Endometrium (tissue), 2 donors: ENCODE data around the gene PPP6R2.
"Not testable (repeated sequence)": the region's sequence is repeated elsewhere in the genome, so short reads cannot be mapped to it uniquely, and the experiment has no call there.

ENCODE experiments used
- FAIRE-seq: peaks from 2 replicates; lab custom pipeline; 2012; peaks lifted over from hg19 to GRCh38; lab: Jason Lieb, UNC
- donor health status: control.
- donor health status: control.

PPP6R2 gene

DNA sequence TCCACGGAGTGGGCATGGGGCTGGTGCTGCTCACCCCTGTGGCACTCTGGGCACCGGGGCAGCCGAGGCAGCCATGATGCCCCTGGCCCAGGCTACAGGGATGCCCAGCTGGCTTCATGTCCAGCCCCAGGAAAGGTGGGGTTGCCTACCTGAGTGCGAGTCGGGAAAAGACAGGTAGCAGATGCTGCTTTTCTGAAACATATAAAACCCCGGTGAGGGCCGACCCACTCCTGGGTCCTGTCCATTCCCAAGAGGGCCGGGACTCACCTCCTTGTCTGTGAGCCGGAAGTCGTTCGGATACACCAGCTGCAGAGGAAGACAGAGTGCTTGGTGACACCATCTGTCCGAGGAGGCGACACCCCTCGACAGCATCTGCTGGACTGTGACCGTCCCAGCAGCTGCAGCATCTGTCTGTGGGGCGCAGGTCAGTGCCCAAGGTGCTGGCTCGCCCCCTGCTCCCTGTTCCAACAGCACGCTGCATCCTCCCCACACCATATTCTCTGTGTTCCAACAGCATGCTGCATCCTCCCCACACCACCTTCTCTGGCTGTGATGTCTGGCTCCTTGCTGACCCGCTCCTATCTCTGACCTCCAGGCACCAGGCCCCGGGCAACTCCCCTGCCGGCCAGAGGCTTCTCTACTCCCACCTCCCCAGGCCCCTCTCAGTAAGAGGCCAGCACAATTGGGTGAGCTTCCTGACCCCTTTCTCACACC is 24.3 kb upstream of the PPP6R2 start:
- FAIRE-seq, result no peak

DNA sequence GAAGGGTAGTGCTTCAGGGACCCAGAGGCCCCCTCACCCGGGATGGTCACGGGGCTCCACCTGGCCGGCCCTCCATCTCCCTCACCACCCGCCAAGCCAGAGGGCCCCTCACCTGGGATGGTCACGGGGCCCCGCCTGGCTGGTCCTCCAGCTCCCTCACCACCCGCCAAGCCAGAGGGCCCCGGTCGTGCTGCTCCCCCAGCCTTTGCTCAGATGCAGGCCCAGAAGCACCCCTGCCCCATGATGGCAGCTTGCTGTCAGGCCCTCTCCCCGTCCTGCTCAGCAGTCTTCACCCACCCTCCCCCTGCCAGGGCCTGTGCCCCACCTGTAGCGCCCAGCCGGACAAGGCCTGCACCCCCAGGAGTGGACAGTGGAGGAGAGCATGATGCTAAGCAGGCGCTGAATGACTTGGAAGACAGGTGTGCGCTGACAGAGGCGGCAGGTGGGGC is 23.6 kb upstream of the PPP6R2 start:
- no peak for FAIRE-seq

DNA sequence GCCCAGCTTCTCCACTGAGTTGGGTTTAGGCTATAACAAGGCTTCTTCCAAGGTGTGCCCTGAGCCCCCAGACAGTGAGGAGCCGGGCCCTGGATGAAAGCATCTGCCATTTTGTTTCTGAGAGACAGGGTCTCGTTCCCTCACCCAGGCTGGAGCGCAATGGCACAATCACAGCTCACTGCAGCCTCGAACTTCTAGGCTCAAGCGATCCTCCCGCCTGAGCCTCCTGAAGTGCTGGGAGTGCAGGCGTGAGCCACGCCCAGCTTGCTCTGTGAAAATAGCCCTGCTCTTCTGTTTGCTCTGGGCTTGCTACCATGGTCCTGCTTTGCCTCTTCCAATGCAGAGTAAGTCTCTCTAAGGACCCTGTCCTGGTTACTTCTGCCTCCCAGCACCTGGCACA is 23.0 kb upstream of the PPP6R2 start:
- no peak for FAIRE-seq

DNA sequence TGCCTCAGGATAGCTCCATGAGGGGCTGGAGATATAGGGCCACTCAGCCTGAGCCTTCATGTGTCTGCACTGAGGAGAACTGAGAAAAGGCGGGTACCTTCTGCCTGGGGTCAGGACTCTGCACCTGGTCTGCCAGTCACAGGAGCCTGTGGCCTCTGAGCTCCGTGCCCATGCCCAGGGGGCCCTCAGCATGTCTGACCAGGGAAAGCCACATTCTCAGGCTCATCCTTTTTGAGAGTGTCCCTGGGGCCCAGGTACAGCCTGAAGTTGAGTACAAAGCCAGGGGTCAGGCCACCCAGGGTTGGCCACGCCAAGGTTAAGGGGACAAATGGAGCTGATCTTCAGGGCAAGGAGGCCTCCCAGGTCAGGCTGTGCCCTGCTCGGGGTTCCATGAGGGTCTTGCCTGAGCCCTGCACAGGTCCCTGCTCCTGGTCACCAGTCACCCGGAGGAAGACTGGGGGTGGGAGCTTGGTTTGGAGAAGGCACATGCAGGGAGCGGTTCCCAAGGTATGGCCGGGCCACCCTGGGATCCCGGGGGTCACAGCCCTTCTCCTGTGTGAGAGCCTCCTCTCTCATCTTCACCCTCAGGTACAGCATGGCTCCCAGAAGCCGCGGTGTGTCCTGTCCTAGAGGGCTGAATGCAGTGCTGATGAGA is 22.3 kb upstream of the PPP6R2 start:
- no peak for FAIRE-seq

DNA sequence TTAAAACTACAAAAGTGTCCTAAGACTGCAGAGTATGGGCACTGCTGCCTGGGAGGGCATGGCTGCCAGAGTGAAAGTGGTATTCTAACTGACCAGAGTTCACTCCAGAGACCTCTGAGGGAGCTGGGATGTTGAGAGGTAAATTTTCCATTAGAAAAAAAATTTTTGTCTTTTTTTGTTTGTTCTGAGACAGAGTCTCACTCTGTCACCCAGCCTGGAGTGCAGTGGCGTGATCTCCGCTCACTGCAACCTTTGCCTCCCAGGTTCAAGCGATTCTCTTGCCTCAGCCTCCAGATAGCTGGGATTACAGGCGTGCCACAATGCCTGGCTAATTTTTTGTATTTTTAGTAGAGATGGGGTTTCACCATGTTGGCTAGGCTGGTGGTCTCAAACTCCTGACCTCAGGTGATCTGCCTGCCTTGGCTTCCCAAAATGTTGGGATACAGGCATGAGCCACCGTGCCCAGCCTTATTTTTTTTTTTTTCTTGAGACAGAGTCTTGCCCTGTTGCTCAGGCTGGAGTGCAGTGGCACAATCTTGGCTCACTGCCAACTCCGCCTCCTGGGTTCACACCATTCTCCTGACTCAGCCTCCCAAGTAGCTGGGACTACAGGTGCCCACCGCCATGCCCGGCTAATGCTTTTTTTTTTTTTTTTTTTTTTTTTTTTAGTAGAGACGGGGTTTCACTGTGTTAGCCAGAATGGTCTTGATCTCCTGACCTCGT is 20.6 kb upstream of the PPP6R2 start:
- FAIRE-seq, result not testable (repeated sequence)

DNA sequence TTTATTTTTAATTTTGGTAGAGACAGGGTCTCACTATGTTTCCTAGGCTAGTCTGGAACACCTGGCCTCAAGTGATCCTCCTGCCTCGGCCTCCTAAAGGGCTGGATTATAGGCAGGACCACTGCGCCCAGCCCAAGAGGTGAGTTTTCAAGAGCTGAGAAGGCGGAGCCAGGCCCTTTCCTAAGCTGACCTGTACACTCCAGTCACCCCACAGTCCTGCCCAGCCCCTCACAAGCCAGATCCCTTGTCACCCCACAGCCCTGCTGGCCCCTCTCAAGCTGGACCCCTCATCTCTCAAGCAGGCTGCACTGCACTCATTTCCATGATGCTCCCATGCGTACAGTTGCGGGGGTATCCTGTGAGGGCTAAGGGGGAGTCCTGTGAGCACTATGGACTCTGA is 19.2 kb upstream of the PPP6R2 start:
- FAIRE-seq, result no peak

DNA sequence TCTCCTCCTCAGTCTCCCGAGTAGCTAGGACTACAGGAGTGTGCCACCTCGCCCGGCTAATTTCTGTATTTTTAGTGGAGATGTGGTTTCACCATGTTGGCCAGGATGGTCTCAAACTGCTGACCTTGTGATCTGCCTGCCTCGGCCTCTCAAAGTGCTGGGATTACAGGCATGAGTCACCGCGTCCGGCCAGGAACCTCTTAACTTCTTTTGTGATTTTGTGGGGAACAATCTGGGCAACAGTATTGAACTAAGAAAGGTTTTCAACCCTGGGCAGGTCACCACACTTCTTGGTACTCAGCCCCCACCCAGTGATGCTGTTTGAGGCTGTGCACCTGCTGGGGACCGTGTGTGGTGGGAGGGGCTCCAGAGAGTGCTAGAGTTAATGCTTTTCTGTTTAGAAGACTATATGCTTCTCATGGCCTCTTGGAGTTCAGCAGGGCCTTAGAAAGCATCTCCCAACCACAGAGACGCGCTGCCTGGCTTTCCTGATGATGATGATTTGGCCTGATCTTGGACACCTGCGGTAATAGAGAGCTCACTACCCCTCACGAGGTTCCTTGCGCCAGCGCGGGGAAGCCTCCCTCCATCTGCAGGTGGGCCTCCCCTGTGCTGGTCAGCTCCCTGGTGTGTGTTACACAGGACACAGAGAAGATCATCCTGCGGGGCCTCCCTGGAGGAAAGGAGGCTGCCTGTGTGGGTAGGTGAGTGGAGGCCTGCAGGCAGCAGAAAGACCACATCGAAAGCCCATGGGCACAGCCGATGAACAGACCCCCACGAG is 17.5 kb upstream of the PPP6R2 start:
- no peak for FAIRE-seq

DNA sequence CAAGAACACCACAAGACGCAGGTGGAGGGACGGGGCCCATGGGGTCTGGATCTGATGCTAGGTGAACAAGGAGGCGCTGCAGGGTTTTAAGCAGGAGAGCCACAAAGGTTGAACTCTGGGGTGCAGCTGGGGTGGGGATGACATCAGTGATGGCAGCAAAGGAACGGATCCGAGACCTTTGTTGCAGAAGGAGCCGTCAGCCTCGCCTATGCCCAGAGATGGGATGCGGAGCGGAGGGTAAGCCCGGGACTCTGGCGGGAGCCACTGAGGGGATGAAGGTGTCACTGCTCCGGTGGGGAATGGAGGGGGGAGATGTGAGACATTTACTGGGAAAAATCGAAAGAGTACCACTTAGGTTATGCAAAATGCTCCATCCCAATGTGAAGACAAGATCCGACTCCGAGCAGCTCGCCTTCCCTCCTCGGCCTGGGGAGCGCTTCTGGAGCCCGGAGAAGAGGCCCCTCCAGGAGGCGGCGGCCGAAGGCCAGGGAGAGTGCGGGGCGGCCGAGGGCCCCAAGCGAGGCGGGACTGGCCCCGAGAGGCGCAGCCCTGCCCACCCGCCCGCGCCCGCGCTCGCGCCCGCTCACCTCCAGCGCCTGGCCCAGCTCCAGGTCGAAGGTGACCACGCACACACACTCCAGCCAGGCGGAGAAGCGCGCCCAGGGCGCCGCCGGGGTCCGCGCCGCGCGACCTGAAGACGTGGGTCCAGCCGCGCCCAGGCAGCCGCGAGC is 16.7 kb upstream of the PPP6R2 start:
- no peak for FAIRE-seq

DNA sequence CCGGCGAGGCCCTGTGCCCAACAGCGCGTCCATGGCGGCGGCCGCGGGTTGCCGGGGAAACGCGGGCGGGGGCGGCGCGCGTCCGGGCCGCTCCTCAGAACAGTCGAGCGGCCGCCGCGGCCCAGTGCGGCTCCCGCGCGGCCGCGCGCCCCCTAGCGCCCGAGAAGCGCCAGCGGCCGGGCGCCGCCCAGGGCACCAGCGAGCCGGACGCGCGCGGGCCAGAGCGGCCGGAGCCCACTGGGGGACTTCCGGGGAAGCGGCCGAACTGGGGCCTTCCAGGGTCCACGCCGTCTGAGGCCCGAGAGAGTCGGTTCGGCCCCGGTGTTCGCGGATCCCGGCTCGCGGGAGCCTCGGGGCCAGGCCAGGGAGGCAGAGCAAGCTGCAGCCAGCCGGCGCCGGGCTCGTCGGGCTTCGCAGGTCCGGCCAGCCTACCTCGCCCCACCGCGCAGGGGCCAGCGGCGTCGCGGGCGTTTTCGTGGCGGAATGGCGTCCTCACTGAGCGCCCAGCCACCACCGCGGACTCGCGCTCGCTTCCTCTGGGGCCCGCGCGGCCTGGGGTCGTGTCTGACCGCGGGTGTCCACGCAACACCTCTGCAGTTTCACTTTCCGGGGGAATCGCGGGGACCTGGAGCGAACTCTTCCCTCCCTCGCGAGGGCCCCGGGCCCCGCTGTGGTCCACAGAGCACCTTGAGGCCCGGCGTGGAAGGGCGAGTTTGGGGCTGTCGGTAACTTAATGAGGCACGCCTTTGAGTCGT is 16.0 kb upstream of the PPP6R2 start, which contains the start of gene DENND6B:
DENND6B (minus strand) TSS at position 57 of the 755 bp plus-strand sequence; CDS start at position 33, 24 bp downstream.
- no peak for FAIRE-seq

DNA sequence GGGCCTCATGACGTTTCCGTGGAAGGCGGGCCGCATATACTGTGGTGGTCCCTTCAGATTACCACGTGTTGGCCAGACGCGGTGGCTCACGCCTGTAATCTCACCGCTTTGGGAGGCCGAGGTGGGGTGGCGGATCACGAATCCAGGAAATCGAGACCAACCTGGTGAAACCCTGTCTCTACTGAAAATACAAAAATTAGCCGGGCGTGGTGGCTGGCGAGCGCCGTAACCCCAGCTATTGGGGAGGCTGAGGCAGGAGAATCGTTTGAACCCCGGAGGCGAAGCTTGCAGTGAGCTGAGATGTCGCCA is 15.5 kb upstream of the PPP6R2 start:
- no peak for FAIRE-seq

DNA sequence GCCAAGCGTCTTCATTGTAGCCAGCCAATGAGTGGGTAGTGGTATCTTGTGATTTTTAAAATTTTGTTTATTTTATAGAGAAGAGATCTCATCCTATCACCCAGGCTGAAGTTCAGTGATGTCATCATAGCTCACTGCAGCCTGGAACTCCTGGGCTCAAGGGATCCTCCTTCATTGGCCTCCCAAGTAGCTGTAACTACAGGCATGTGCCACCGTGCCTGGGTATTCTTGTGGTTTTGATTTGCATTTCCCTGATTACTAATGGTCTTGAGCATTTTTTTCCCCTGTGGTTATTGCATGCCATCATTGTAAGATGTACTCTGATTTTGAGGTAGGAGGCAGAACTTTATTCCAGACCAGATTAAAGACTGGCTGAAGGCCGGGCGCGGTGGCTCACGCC is 13.9 kb upstream of the PPP6R2 start:
- no peak for FAIRE-seq

DNA sequence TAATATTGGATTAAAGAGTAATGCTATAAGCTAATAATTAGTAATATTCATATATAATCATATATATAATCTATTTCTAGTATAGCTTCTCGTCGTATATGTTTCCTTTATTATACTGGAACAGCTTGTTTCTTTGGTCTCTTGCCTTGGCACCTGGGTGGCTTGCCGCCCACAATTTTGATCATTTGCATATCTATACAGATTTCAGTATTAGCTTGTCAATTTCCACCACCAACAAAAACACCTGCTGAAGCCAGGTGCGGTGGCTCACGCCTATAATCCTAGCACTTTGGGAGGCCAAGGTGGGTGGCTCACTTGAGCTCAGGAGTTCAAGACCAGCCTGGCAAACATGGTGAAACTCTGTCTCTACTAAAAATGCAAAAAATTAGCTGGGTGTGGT is 8.7 kb upstream of the PPP6R2 start:
- FAIRE-seq, result not testable (repeated sequence)

DNA sequence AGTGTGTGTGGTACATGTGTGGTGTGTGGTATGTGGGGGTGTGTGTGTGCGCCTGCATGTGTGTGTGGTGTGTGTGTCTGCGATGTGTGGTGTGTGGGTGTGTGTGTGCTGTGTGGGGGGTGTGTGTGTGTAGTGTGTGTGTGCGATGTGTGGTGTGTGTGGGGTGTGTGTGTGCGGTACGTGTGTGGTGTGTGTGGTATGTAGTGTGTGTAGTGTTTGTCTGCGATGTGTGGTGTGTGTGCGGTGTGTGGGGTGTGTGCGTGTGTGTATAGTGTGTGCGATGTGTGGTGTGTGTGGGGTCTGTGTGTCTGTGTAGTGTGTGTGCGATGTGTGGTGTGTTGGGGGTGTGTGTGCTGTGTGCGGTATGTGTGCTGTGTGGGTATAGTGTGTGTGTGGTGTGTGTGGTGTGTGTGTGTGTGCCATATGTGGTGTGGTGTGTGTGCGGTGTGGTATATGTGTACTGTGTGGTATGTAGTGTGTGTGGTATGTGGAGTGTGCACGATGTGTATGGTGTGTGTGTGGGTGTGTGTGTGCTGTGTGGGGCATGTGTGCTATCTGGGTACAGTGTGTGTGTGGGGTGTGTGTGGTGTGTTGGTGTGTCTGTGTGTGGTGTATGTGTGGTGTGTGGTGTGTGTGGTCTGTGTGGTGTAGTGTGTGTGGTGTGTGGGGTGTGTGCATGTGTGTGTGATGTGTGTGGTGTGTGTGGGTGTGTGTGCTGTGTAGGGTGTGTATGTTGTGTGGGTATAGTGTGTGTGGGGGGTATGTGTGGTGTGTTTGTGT is 5.7 kb upstream of the PPP6R2 start:
- no peak for FAIRE-seq

DNA sequence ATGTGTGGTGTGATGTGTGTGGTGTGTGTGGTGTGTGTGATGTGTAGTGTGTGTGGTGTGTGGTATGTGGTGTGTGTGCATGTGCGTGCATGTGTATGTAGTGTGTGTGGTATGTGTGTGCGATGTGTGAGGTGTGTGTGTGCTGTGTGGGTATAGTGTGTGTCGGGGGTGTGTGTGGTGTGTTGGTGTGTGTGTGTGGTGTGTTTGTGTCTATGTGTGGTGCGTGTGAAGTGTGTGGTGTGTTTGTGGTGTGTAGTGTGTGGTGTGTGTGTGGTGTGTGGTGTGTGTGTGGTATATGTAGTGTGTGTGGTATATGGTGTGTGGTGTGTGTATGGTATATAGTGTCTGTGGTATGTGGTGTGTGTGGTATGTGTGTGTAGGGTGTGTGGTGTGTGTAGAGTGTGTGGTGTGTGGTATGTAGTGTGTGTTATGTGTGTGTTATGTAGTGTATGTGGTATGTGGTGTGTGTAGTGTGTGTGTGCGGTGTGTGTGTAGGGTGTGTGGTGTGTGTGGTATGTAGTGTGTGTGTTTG is 5.0 kb upstream of the PPP6R2 start:
- no peak for FAIRE-seq

DNA sequence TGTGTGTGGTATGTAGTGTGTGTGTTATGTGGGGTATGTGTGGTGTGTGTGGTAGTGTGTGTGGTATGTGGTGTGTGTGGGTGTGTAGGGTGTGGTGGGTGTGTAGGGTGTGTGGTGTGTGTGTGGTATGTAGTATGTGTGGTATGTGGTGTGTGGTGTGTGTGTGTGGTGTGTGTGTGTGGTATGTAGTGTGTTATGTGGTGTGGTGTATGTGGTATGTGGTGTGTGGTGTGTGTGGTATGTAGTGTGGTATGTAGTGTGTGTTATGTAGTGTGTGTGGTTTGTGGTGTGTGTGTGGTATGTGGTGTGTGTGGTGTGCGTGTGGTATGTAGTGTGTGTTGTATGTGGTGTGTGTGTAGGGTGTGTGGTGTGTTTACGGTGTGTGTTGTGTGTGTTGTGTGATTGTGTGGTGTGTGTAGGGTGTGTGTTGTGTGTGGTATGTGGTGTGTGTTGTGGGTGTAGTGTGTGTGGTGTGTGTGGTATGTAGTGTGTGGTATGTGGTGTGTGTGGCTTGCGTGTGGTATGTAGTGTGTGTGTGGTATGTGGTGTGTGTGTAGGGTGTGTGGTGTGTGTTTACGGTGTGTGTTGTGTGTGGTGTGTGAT is 4.2 kb upstream of the PPP6R2 start:
- FAIRE-seq, result no peak

DNA sequence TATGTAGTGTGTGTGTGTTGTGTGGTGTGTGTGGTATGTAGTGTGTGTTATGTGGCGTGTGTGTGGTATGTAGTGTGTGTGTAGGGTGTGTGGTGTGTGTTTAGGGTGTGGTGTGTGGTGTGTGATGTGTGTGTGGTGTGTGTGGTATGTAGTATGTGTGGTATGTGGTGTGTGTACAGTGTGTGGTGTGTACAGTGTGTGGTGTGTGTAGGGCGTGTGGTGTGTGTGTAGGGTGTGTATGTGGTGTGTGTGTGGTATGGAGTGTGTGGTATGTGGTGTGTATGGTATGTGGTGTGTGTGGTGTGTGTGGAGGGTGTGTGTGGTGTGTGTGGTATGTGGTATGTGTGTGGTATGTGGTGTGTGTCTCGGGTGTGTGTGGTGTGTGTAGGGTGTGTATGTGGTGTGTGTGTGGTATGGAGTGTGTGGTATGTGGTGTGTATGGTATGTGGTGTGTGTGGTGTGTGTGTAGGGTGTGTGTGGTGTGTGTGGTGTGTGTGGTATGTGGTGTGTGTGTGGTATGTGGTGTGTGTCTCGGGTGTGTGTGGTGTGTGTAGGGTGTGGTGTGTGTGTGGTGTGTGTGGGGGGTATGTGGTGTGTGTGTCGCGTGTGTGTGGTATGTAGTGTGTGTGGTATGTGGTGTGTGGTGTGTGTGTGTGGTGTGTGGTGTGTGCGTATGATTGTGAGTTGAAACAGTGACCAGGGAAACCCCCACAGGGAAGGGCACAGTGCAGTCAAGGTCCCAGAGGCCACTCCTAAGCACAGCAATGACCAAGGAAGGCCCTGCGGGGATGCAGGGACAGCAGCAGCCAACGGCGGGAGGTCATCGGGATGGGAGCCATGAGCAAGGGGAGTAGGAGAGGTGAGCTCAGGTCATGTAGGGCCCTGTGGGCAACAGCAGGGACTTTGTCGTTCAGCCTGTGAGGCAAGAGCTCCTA is 2.9 kb upstream of the PPP6R2 start:
- no peak for FAIRE-seq

DNA sequence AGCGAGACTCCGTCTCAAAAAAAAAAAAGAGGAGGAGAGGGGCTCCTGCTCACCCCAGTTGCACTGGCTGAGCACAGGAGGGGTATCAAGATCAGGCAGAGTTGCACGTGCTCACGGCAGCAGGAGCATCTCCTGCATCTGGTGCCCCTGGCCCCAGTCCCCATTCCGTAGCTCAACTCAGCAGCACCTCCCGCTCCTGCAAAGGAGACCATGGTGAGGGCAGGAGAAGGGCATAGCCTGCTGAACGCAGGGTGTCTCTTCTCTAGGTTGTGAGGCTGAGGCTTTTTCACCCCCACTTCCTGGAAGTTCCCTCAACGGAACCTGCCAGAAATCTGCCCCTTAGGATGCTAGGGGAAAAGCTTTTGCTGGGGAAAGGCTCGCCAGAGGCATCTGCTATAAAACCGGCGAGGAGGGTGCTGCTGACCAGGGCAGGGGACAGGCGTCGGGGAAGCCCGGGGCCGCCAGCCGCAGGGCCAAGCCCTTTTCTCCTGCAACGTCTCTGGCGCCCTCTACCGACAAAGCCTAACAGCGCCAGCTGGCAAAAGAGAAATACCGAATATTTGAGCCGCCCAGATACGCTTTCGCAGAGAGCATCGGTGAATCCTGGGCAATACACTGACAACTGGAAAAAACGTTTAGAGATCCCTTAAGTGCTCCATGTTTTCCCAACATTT is 1.0 kb upstream of the PPP6R2 start:
- no peak for FAIRE-seq

DNA sequence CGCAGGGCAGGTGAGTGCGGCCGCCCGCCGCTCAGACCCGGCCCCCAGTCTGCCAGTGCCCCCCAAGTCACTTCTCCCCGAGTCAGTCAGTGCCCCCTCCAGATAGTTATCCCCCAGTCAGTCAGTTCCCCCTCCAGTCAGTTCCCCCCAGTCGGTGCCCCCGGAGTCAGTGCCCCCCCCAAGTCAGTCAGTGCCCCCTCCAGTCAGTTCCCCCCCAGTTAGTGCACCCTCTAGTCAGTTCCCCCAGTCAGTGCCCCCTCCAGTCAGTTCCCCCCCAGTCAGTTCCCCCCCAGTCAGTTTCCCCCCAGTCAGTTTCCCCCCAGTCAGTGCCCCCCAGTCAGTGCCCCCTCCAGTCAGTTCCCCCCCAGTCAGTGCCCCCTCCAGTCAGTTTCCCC is 411 bp downstream of the PPP6R2 start:
- no peak for FAIRE-seq
